Measurements from ENCODE around the gene LCORL. TPM values are rescaled to one million over a fixed set of nuclear protein-coding genes. Genes with fewer than 3 reads are reported as not detected.

Gene LCORL
- total and polyA plus RNA-seq, 4 donors, result 27.8 to 63.5 (median 36.1) TPM

DNA sequence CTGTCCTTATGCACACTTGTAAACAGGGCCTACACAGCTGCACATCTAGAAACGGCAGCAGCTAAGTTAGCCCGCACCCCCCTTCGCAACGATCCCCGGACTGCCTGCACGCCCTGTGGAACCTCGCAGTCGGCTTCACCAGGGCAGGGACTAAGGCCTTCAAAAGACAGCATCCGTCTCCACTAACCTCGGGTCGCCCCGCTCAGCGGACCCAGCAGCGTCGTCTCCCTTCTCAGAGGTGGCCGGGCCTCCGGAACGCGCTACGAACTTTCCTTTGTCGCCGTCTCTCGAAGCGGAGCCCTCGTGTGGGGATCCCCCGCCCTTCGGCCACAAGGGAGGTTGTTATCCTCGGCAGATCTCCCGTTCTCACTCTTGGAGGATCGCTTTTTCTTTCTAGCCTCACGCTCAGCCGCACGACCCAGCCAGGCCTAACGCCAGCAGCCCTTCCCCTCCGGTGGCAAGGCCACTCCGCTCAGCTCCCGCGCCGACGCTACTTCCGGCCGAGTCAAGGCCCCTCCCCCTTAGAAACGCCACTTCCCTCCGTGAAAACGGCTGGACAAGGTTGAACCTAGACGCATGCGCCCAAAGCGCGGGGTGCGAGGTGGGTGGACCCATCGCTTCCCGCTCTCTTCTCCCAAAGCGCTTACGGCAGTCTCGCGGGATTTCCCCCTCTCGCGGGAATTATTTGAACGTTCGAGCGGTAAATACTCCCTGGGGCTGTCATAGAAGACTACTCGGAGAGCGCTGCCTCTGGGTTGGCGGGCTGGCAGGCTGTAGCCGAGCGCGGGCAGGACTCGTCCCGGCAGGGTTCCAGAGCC lies 211.1 kb downstream of the LCORL start, which contains the start of the genes DCAF16 and NCAPG:
Gene DCAF16 (minus strand): TSS at position 498 of the 818 bp plus-strand sequence. CDS start 6,616 bp downstream, outside the sequence.
Gene NCAPG (plus strand): TSS at position 720 of the 818 bp plus-strand sequence. CDS start 99 bp downstream, outside the sequence.
- Histone ChIP-seq H3K27me3 (ENCODE audit: control insufficient read depth, insufficient read depth, low read length) (no peaks in the 10 kb centered on the region), H3K36me3 (ENCODE audit: control insufficient read depth, insufficient read depth, low read length) (no peaks in the 10 kb centered on the region), H3K4me1 (ENCODE audit: control insufficient read depth, insufficient read depth, low read length) (peaks cover 10% of the 10 kb centered on the region), H3K4me3 (ENCODE audit: low read depth, low read length) (peak within 1 kb of the TSS; percentile 91), H3K27ac (ENCODE audit: low read depth, low read length) (peak within 1 kb of the TSS; percentile 97), H3K9me3 (ENCODE audit: control insufficient read depth, insufficient read depth, low read length) (no peaks in the 10 kb centered on the region)
- WGBS (ENCODE audit: insufficient coverage), result under 1% methylated on average over 69 of the region's 69 CpGs
- peak; percentile 98 to 100 (median 99) for DNase-seq (ENCODE audit: low read depth in 4 of 6, low spot score in 6 of 6)

DNA sequence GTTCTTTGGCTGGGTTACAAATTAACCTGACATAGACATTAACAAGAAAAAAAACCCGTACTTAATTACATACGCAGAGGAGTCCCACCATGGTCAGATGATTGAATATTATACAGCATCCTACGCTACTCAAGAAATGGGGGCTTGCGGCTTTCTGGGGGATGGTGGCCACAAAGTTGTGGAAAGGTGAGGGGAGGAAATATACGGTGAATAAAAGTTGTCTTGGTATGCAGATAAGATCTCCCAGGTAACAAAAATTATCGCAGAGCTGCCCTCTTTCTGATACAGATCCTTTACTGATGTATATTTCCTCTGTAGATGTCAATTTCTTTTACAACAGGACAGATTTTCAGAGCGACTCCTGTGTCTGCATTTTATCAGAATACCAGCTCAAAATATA lies 211.9 kb downstream of the LCORL start:
- Histone ChIP-seq H3K27me3 (ENCODE audit: control insufficient read depth, insufficient read depth, low read length) (no peaks in the 10 kb centered on the region), H3K36me3 (ENCODE audit: control insufficient read depth, insufficient read depth, low read length) (no peaks in the 10 kb centered on the region), H3K4me1 (ENCODE audit: control insufficient read depth, insufficient read depth, low read length) (peaks cover 10% of the 10 kb centered on the region), H3K27ac (ENCODE audit: low read depth, low read length) (peak overlapping the region; percentile 97), H3K4me3 (ENCODE audit: low read depth, low read length) (peak overlapping the region; percentile 91), H3K9me3 (ENCODE audit: control insufficient read depth, insufficient read depth, low read length) (no peaks in the 10 kb centered on the region)
- no CpG with 5 or more reads among the region's 7 CpGs for whole genome bisulfite sequencing (ENCODE audit: insufficient coverage)
- DNase-seq (ENCODE audit: low read depth in 4 of 6, low spot score in 6 of 6), result peak in 1 of 6 donors; percentile 10

DNA sequence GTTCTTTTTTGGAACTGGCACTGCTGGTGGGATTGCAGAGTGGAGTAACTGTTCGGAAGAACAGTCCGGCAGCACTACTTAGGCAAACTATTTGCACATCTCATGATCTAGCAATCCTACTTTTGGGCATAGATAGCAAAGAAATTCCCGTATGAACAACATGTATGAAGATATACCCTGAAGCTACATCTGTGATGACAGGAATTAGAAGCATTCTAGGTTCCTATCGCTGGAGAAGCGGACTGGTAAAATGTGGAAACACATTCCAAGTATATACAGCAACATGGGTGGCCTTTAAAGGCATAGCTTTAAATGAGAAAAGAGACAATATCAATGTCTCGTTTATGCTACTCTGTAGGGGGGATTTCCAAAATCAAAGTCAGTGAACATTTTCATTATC lies 214.1 kb downstream of the LCORL start:
- Histone ChIP-seq H3K27me3 (ENCODE audit: control insufficient read depth, insufficient read depth, low read length) (no peaks in the 10 kb centered on the region), H3K9me3 (ENCODE audit: control insufficient read depth, insufficient read depth, low read length) (no peaks in the 10 kb centered on the region), H3K27ac (ENCODE audit: low read depth, low read length) (no peak overlapping the region), H3K4me1 (ENCODE audit: control insufficient read depth, insufficient read depth, low read length) (peaks cover 10% of the 10 kb centered on the region), H3K36me3 (ENCODE audit: control insufficient read depth, insufficient read depth, low read length) (peaks cover 12% of the 10 kb centered on the region), H3K4me3 (ENCODE audit: low read depth, low read length) (no peak overlapping the region)
- 47% methylated on average over 3 of the region's 6 CpGs for WGBS (ENCODE audit: insufficient coverage)
- DNase-seq (ENCODE audit: low read depth in 4 of 6, low spot score in 6 of 6), result no peak

DNA sequence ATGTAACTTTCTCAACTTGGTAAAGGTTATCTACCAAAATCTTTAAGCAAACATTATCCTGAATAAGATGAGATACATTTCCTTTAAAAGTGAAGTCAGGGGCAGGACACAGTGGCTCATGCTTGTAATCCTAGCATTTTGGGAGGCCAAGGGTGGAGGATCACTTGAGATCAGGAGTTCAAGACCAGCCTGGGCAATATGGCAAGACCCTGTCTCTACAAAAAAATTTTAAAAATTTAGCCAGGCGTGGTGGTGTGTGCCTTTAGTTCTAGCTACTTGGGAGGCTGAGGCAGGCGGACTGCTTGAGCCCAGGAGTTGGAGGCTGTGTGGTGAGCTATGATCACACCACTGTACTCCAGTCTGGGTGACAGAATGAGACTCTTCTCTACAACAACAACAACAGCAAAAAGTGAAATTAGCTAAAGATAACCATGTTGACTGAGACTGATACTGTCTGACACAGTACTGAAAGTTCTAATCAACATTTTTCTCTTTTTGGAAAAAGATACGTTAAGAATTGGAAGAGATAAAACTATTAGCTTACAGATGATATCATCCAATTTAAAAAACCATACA lies 215.9 kb downstream of the LCORL start:
- WGBS (ENCODE audit: insufficient coverage), result 83% methylated on average over 1 of the region's 3 CpGs
- no peaks in the 10 kb centered on the region for H3K9me3 ChIP-seq (ENCODE audit: control insufficient read depth, insufficient read depth, low read length)
- peaks cover 12% of the 10 kb centered on the region for H3K36me3 ChIP-seq (ENCODE audit: control insufficient read depth, insufficient read depth, low read length)
- H3K27me3 ChIP-seq (ENCODE audit: control insufficient read depth, insufficient read depth, low read length), result no peaks in the 10 kb centered on the region
- H3K4me1 ChIP-seq (ENCODE audit: control insufficient read depth, insufficient read depth, low read length), result peaks cover 5% of the 10 kb centered on the region
- DNase-seq (ENCODE audit: low read depth in 4 of 6, low spot score in 6 of 6), result no peak
- H3K4me3 ChIP-seq (ENCODE audit: low read depth, low read length), result no peak overlapping the region
- H3K27ac ChIP-seq (ENCODE audit: low read depth, low read length), result no peak overlapping the region

DNA sequence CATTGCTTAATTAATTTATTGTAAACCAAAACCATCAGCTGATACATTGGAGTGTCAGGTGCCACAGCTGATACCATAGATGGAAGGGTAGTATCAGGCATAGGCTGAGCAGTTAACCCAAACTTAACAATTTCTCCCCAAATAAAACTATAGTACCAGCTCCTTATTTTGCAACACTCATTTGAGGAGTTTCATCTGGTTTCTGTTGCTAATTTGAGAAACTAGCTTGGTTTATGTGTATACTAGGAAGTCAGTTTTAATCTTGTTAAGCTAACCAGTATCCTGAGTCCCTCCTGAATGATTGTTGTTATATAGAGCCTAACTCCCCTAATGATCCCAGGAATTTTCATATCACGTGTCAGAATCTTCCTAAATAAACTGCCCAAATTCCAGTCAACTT lies 223.7 kb downstream of the LCORL start:
- Histone ChIP-seq H3K9me3 (ENCODE audit: control insufficient read depth, insufficient read depth, low read length) (no peaks in the 10 kb centered on the region), H3K27me3 (ENCODE audit: control insufficient read depth, insufficient read depth, low read length) (no peaks in the 10 kb centered on the region), H3K4me3 (ENCODE audit: low read depth, low read length) (no peak overlapping the region), H3K27ac (ENCODE audit: low read depth, low read length) (no peak overlapping the region), H3K36me3 (ENCODE audit: control insufficient read depth, insufficient read depth, low read length) (peaks cover 4% of the 10 kb centered on the region), H3K4me1 (ENCODE audit: control insufficient read depth, insufficient read depth, low read length) (no peaks in the 10 kb centered on the region)
- DNase-seq (ENCODE audit: low read depth in 4 of 6, low spot score in 6 of 6), result no peak
- WGBS (ENCODE audit: insufficient coverage), result 100% methylated on average over 1 of the region's 1 CpG

DNA sequence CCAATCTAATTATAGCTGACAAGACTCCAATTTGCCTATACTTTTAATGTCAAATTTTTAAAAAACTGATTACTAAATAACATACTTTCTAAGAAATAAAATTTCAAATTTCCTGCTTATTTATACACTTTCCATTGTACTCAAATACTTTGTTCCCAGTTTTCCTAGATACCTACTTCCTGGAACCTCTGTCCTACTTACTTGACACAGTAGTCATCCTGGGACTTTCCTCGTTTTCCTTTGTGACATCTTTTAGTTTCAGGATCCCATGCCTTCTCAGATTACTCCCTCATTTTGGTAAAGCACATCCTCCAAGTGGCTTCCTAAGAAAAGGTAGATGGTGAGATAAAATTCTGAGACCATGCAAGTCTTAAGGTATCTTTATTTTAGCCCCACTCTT lies 226.8 kb downstream of the LCORL start:
- Histone ChIP-seq H3K4me1 (ENCODE audit: control insufficient read depth, insufficient read depth, low read length) (no peaks in the 10 kb centered on the region), H3K27ac (ENCODE audit: low read depth, low read length) (no peak overlapping the region), H3K27me3 (ENCODE audit: control insufficient read depth, insufficient read depth, low read length) (no peaks in the 10 kb centered on the region), H3K4me3 (ENCODE audit: low read depth, low read length) (no peak overlapping the region), H3K9me3 (ENCODE audit: control insufficient read depth, insufficient read depth, low read length) (no peaks in the 10 kb centered on the region), H3K36me3 (ENCODE audit: control insufficient read depth, insufficient read depth, low read length) (peaks cover 3% of the 10 kb centered on the region)
- no CpG with 5 or more reads among the region's 1 CpG for WGBS (ENCODE audit: insufficient coverage)
- DNase-seq (ENCODE audit: low read depth in 4 of 6, low spot score in 6 of 6), result no peak

Other genes with a start within 250 kb of the LCORL start
- gene FAM184B, start 240.1 kb downstream of the LCORL start, total RNA-seq, result 1 to 10 TPM; 2.3 to 6.8 TPM
- gene FAM184B, start 240.1 kb downstream of the LCORL start, polyA plus RNA-seq (ENCODE audit: insufficient read length in 2 of 2), result 10 to 100 TPM; 11.7 to 12.3 TPM
- gene DCAF16, start 211.0 kb downstream of the LCORL start, total RNA-seq, result 10 to 100 TPM; 33.2 to 49.6 TPM
- 10 to 100 TPM; 38.3 to 46.8 TPM for gene DCAF16, start 211.0 kb downstream of the LCORL start, polyA plus RNA-seq (ENCODE audit: insufficient read length in 2 of 2)
- gene NCAPG, start 210.8 kb downstream of the LCORL start, total RNA-seq, result 10 to 100 TPM; 20.3 to 22.2 TPM
- gene NCAPG, start 210.8 kb downstream of the LCORL start, polyA plus RNA-seq (ENCODE audit: insufficient read length in 2 of 2), result 10 to 100 TPM; 15.4 to 18.1 TPM

All from spinal cord (tissue), 10 donors.